LoVo (cell line): Measurements from ENCODE around the gene C11orf24.
"Not testable (repeated sequence)": the region's sequence is repeated elsewhere in the genome, so short reads cannot be mapped to it uniquely, and the experiment has no call there.

Source experiments
- DNase-seq: peaks from one replicate; pipeline ENCODE4 v3.0.0-alpha.2; 2016; ENCODE audit warnings: low spot score

The C11orf24 gene

DNA sequence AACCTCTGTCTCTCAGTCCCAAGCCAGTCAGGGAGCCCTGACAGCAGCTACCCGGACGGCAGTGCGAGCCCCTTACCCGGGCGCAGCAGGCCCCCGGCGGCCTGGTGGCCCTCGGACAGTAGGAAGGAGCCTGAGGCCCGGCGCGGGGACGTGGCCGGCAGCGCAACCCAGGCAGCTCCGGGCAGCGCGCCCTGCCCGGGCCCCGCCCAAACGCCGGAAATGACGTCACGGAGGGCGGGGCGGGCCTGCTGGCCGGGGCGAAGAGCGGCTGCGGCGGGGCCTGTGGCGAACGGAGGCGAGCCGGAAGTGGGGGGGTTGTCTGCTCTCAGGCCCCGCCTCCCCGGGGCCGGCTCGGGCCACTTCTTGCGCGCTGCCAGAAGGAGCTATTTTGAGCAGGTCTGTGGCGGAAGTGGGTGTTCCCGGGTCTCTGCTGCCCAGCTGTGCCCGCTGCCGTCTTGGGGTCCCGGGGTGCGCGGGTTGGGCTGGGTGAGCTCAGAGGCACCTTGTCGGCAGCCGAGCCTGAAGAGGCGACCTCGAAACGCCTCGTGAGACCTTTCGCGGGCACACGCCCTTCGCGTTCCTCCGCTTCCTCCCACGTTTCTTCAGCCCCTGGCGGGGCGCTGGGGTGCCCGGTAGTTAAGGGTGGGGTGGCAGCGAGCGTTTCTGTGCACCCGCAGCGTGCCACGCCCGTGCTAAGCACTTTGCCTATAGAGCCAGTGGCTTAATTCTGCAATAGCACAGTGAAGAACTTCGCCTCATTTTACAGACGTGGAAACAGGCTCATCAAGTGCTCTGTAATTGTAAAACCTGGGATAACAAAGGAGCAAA is at the start of gene C11orf24:
Gene C11orf24, minus strand, starts transcription at position 193 of the 828 bp plus-strand sequence. CDS start 8,206 bp downstream, outside the sequence.
- peak; percentile 96 for DNase-seq

DNA sequence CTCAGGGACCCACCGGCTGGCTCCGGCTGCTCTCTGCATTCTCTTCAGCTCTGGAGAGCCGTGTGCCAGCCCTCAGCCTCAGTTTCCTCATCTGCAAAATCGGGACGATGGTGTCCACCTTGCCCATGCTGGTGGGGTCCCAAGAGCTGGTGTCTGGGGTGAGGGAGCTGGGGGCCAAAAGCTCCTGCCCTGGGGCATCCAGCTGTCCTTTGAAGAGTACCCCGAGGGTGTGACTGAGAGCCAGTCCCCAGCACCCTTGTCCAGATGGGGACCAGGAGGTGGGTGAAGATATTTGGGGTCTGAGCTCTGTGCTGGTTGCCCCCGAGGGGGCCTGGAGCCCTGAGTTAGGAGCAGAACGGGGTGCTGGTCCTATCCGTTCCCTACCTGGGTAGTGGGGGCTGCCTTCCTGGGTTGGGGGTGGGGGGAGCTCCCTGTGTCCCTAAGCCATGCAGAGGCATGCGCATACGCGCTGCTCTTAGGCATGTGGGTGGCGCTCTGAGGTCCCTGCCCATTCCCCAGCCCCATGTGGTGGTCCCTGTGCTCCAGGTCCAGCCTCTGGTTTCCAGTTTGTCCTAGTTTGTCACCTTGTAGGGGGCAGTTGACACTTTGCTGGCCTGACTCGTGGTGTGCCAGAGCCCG is 45.5 kb upstream of the C11orf24 start:
- DNase-seq, result no peak

DNA sequence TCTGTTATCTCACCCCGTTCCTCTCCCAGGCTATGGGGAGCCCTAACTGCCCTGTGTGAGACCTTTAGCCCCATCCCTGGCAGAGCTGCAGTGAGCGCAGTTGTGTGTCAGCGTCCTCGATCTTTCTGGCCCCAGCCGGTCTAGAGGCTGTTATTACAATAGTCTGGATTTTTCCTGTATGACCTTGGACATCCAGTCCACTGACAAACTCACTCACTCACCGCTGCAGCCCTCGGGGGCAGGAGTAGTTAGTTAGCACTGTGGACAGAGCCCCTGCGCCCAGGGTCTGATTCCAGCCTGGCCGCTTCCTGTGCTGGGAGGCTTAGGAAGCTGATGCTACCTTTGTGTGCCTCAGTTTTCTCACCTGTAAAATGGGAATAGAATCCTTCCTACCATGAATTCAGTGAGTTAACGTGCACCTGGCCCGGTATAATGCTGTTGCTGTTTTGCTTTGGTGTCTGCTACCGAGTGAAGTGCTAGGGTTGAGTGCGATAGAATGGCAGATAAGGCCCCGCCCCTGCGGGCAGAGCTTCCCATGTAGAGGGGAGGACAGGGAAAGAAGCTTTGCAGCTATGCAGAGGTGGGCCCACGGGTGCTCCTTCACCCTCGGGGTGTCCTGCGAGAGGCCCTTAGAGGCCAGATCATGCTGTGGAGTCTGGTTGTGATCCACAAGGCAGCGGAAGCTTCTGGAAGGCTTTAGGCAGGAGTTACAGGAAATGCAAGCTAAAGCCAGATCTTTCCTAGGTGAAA is 43.6 kb upstream of the C11orf24 start:
- DNase-seq, result no peak

DNA sequence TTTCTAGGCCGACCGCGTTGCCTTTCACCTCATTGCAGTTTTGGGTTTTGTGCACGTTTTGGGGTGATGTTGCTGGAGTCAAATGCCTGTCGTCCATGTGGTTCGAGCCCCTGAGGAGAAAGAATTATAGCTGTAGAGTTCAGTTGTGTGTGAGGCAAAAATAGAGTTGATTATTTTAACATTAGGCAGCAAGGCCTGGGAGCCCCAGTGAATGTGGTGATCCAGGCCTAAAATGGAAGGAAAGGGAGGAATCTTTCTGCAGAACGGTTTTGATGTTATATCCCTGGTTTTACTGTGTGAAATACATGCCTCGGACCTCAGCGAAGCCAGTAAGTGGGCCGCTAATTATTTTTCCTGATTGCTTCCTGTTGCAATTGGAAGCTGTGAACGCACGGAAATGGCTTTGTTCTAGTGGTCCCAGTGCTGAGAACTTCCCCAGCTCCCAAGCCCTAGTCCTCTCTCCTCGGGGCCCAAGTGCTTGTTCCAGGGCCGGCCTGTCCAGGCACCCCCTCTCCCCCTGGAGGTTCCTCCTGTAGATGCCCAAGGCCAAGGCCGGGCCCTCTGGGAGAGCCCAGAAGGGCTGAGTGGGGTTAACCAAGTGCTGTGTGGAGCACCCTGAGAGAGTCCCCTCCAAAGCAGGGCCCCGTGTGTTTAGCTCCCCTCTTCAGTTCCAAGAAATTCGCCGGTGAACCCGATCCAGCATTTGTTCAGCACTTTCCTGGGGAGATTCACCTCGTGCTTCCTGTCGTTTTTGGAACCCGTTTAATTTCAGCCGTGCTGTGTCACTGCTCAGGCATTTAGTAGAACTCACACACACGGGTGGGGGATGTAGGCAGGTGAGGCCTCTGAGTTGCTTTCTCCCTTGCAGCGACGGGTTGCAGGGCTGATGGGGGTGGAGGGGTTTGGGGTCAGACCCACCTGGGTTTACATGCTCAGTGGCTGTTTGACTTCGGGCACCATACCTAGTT is 42.7 kb upstream of the C11orf24 start:
- no peak for DNase-seq

DNA sequence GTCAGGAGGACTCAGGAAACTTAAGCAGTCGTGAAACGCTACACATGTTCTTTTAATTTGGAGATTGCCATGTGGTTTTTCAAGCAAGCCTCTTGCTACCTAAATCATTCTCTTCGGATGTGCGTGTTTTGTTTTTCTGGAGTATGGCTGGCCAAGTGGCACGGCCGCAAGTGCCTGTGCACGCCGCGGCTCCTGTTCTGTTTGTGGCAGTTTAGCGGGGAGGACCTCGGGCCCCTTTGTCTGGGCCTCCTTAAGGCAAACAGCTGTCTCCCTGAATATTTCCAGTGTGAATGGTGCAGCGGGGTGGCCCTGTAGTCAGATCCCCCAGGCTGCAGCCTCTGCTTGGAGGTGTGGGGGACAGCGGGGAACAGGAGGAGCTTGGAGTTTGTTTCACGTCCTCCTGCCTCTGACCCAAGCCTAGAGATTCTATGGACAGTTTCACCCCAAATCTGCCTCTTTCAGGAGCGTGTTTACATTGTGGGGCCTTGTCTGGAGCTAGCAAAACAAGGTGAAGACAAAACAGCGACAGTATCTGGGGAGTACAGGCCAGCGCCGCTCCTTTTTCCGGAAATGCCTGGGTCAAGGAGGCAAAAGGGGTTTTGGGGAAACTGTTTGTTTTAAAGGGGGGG is 41.9 kb upstream of the C11orf24 start:
- no peak for DNase-seq

DNA sequence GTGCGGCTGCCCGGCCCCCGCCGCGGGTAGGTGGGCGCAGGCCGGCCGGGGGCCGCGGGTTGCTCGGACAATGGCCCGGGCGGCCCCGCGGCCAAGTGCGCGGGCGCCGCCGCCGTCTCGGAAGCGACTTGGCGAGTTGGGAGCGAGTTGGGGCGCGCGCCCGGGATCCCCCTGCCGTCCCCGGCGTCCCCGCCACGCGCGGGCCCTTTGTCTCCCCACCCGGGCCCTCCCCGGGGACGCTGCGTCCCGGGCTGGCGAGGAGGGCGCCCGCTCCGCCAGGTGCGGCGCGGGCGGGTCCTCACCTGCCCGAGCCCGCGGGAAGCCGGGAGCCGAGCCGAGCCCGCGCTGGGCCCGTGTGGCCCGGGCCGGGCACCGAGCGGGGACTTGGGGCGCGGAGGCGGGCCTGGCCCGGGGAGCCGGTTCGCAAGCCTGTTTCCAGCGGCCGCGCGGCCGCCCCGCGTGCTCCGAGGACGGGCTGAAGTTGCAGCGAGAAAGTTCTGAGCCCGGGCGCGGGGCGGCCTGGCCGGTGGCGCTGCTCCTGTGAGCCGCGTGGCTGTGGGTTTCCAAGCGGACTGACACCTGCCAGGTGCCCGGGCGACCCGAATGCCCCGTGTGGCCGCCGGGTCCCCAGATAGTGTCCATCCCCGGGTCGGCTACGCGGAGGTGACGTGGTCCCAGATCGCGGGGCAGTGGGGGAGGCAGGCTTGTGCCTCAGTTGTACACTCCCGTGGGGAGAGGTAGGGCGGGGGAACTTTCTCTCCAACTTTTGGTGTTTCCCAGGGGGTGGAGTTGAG is 41.2 kb upstream of the C11orf24 start:
- no peak for DNase-seq

DNA sequence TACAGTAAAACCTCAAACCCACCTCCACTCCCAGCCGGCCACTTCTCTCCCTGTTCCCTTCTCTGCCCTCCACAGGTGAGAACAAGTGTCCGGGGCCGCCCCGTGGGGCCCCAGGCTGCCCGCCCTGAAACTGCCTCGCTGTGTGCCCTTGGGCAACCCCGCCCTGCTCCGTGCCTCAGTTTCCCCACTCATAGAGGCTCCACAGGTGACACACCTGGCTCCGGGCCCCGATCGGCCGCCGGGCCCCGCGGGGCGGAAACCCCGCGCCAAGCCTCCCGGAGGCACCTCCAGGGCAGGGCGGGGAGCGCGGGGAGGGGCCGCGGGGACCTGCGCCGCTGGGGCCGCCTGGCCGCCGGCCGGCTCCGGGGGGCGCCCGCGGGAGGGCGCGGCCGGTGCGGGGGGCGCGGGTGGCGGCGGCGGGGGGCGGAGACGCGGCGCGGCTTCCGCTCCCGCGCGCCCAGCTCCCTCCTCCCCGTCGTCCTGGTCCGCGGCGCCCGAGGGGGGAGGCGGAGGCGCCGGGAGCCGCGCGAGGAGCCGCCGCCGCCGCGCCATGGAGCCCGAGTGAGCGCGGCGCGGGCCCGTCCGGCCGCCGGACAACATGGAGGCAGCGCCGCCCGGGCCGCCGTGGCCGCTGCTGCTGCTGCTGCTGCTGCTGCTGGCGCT is 40.5 kb upstream of the C11orf24 start, which contains the start of gene LRP5:
Gene LRP5, plus strand, starts transcription at position 475 of the 663 bp plus-strand sequence. Its CDS starts 124 bp downstream, at position 599.
- peak; percentile 43 for DNase-seq

DNA sequence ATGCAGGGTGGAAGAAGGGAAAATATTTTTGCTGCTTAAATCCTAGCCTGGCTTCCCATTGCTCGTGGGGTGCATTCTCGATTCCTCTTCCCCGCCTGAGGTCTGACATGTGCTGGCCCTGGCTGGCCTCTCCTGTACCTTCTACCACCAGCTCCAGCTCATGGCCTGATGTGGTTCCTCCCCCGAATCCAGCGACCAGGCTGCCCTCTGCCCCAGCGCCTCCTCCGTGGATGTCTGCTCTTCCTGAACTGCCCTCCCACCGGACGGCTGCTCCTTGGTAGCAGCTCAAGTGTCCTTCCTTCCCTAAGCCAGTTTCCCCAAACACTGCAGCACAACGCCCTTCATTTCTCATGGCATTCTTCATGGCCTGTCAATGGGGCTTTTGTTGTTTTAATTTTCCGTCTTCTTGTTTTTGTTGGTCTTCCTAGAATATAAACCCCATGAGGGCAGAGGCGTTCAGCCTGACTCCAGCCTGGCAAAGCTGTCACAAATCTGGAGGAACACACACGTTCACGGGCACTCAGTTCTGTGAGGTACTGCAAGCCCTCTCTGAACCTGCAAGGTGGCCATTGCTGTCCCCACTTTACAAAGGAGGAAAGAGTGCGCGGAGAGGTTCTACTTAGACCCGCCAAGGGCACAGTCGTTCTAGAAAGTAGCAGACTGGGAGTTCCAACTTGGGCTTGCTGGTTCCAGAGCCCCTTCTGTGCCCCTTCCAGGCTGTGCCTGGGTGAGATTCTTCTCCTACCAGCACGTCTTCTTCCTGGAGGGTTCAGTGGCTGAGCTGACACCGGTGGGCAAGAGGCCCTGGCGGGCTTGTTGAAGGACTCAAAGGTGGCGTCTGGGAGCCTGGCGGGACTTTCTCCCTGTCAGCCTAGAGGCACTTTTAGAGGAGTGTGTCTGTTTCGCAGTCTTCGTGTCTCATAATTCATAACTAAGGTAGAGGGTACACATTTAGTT is 39.7 kb upstream of the C11orf24 start:
- DNase-seq, result no peak

DNA sequence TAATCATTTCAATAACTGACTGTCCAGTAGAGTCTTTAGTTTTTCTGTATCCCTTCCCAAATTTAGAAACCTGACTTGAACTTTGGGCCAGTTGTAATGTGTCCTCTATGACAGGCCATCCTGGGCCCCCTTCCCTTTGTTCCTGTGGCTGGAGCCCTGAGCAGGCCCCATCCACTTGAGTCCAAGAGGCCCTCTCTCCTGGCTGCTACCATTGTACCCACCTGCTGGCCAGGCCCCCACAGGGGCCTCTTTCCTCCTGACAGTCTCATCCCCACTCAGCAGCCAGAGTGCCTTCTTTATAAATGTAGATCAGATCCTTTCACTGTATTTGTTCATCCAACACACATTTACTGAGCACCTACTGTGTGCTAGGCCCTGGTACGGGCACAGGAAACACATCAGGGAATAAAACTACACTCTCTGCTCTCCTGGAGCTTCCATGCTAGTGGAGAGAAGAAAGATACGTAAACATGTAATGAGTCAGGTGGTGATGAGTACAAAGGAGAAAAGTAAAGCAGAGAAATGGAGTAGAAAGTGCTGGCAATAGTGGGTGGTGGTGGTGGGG is 37.9 kb upstream of the C11orf24 start:
- no peak for DNase-seq

DNA sequence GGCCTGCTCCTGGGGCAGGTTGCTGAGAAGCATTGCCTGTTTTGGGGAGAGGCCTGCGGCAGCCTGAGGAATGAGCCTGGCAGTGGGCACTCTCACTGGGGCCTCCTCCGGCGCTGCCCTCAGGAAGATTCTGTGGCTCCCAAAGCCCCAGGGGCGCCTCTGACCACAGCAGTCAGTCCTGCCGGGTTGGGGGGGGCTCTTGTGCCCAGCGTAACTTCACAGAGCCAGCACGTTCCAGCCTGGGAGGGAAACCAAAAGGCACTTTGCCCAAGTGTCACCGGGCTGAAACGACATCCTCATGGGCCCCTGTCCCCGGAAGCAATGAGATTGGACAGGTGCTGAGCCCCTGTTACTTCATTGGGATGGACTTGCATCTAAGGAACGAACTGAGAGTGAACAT is 36.3 kb upstream of the C11orf24 start:
- no peak for DNase-seq

DNA sequence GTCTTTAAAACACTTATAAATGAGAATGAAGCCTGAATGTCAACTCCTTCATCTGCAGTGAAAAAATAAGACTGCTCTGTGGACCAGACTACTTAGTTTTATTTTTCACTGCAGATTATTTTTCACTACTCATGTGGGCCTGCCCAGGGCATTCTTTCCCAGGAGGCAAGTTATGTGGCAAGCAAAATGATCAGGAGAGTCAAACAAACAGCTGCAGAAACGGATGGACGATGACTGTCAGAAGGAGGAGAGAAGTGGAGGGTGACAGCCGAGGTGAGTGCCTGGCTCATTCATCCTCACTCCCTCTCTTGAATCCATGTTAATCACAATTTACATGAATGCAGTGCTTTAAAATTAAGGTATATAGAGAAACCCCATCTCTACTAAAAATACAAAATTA is 34.9 kb upstream of the C11orf24 start:
- no peak for DNase-seq

DNA sequence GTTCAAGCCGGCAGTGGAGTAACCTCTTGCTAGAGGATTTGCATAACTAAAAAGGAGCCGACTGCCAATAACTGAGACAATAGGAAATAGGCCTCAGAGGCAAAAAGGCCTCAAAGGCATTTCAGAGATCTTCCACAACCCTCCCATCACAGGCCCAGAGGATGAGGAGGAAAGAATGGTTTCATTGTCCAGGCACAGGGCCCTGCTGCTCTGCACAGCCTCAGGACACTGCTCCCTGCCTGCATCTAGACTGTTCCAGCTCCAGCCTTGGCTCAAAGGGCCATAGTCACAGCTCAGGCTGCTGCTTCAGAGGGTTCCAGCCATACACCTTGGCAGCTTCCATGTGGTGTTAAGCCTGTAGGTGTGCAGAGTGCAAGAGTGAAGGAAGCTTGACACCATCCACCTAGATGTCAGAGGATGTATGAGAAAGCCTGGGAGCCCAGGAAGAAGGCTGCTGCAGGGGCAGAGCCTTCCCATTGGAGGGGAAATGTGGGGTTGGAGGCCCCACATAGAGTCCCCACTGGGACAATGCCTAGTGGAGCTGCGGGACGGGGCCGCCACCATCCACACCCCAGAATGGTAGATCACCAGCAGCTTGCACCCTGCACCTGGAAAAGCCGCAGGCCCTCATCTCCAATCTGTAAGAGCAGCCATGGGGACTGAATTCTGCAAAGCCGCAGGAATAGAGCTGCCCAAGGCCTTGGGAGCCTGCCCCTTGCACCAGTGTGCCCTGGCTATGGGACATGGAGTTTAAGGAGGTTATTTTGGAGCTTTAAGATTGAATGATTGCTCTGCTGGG is 32.4 kb upstream of the C11orf24 start:
- DNase-seq, result no peak

DNA sequence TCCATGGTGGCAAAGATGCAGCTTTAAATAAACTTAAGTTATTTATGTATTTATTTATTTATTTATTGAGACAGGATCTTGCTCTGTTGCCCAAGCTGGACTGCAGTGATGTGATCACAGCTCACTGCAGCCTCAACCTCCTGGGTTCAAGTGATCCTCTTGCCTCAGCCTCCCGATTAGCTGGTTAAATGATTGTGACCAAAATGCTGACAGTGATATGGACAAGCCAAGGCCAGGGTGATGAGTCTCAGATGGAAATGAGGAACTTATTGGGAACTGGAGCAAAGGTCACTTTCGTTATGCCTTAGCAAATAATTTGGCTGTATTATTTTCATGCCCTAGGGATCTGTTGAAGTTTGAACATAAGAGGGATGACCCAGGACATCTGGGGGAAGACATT is 31.3 kb upstream of the C11orf24 start:
- no peak for DNase-seq

DNA sequence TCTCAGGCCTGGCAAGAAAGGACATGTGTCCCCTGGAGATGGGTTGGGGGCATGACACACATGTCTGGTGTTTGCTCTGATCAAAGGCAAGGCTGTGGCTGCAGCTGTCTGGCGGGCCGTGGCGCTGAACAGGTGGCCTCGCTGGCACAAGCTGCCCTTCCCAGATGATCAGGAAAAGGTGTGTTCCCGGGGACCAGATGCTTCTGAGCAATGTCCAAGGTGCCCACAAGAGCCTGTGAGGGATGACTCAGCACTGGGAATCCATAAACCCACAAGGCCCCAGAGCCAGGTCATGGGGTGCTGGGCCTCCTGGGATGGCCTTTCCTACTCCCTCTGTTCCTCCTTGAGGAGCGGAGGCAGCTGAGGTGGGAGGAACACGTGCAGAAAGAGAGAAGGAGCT is 30.9 kb upstream of the C11orf24 start:
- DNase-seq, result peak; percentile 90

DNA sequence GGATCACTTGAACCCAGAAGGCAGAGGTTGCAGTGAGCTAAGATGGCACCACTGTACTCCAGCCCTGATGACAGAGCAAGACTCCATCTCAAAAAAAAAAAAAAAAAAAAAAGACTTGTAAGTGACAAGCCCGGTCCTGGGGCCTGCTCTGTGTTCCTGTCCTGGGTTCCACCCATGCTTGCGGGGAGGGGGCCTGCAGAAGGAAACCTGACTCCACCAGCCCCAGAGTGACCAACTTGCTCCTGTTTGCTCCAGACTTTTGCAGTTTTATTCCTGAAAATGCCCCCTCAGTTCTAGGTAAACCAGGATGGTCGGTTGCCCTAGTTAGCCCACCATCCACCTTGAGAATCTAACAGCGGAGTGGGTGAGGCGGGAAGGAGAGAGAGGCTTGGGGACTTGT is 30.5 kb upstream of the C11orf24 start:
- DNase-seq, result no peak

DNA sequence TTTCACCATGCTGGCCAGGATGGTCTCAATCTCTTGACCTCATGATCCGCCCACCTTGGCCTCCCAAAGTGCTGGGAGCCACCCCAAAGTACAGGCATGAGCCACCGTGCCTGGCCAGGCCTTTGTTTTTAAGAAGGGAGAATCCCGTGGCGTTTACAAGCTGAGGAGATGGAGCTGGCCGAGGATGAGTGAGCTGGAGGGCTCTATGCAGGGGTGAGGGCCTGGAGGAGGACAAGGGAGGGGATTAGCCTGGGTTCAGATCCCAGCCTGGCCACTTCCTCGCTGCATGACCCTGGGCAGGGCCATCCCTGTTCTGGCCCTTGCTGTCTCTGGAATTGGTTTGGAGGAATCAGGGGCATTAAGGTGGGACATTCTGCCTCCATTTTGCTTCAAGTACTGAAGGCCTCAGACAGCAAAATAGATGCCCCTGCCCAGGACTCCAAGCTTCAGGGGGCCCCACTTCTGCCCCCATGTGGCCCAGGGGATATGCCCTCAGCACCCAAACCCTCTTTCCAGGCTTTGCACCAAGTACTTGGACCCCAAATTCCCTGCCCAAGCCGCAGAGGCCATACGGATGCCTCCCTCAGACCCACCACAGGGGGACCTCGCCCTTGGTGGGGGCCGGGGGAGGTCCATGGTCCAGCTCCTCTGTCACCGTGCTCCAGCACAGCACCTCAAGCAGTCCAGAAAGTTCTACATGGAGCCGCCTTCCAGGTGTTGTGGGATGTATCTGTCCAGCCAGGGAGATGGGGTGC is 28.5 kb upstream of the C11orf24 start:
- no peak for DNase-seq

DNA sequence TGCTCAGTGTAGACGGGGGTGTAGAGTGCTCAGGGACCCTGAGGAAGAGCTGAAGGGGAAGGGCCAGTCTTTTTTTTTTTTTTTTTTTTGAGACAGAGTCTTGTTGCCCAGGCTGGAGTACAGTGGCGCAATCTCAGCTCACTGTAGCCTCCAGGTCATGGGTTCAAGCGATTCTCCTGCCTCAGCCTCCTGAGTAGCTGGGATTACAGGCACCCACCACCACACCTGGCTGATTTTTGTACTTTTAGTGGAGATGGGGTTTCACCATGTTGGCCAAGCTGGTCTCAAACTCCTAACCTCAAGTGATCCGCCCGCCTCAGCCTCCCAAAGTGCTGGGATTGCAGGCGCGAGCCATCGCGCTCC is 27.7 kb upstream of the C11orf24 start:
- not testable (repeated sequence) for DNase-seq
